ENCODE data around the gene TPRG1L.

TPRG1L gene

DNA sequence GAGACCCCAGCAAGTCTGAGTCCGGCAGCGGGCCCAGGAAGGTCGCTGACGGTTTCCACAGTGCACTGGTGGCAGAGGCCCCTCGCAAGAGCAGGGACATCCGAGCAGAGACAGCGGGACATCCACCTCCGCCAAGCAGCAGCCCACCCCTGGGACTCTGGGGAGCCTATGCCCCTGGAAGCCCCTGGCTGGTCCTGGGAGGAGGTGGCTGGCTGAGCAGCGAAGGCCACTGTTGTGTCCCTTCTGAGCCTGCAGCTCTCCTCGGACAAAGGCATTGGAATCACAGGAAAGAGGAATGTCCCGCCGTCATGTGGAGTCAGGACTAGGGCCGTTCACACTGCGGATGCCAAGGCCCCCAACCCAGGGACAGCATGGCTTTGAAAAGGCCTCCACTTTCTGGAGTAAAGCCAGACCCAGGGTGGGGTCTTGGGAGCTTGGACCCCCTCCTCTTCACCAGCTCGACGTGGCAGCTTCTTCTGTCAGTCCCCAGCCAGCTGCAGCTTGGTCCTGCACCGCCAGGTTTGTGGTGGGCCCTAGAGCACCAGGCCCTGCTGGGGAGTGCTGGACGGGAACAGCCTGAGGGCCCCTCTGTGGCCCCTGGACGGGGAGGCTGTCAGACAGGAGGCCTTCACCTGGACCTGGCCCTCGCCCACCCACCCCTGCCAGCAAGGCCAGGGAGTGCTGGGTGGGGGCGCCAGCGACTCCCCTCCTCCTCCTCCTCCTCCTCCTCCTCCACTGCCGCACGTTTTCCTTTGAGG lies 14.9 kb upstream of the TPRG1L start:
- no peak overlapping the region for H2BK15ac ChIP-seq (ENCODE audit: low read depth, poor library complexity, severe bottlenecking)
- H3K4me3 ChIP-seq (ENCODE audit: insufficient read depth in 1 of 2, low read depth in 1 of 2, low read length in 2 of 2): no peak overlapping the region
- no peak overlapping the region for H2BK12ac ChIP-seq (ENCODE audit: low read length in 2 of 2)
- no peak overlapping the region for H4K91ac ChIP-seq (ENCODE audit: low read length)
- H3K9ac ChIP-seq (ENCODE audit: low read length): no peak overlapping the region
- no peaks in the 10 kb centered on the region for H3K9me3 ChIP-seq (ENCODE audit: control insufficient read depth, low read length)
- WGBS: 60% methylated on average over 24 of the region's 24 CpGs
- no peak overlapping the region for H3K18ac ChIP-seq (ENCODE audit: low read depth in 1 of 2, low read length in 2 of 2)
- H2BK120ac ChIP-seq (ENCODE audit: low read depth, low read length): no peak overlapping the region
- no peak overlapping the region for H3K14ac ChIP-seq (ENCODE audit: low read length in 2 of 2)
- no peaks in the 10 kb centered on the region for H3K79me1 ChIP-seq (replicated peaks; ENCODE audit: low read length, poor library complexity, severe bottlenecking)
- no peak overlapping the region for H2AK5ac ChIP-seq (ENCODE audit: low read length, severe bottlenecking)
- H3K23ac ChIP-seq (ENCODE audit: low read length in 2 of 2): no peak overlapping the region
- H2AFZ ChIP-seq (ENCODE audit: low read depth, low read length): no peak overlapping the region
- H3K27ac ChIP-seq (ENCODE audit: low read length, poor library complexity, severe bottlenecking): no peak overlapping the region
- peaks cover 68 to 85% of the 10 kb centered on the region in 2 experiments for H3K27me3 ChIP-seq (ENCODE audit: control insufficient read depth in 1 of 2, insufficient read depth in 1 of 2, low read length in 2 of 2)
- H4K8ac ChIP-seq (ENCODE audit: low read length): no peak overlapping the region
- H3K4ac ChIP-seq (ENCODE audit: low read depth in 1 of 2, low read length in 2 of 2): no peak overlapping the region
- peaks cover 25% of the 10 kb centered on the region for H3K4me1 ChIP-seq (ENCODE audit: control insufficient read depth, insufficient read depth, low read depth, low read length)
- H2BK5ac ChIP-seq (ENCODE audit: low read depth, low read length, poor library complexity, severe bottlenecking): no peak overlapping the region
- H3K36me3 ChIP-seq (ENCODE audit: control insufficient read depth in 1 of 2, insufficient read depth in 2 of 2, low read depth in 1 of 2, low read length in 2 of 2): no peaks in the 10 kb centered on the region
- no peak overlapping the region for H3K4me2 ChIP-seq (ENCODE audit: low read length, poor library complexity, severe bottlenecking)
- no peak for DNase-seq

DNA sequence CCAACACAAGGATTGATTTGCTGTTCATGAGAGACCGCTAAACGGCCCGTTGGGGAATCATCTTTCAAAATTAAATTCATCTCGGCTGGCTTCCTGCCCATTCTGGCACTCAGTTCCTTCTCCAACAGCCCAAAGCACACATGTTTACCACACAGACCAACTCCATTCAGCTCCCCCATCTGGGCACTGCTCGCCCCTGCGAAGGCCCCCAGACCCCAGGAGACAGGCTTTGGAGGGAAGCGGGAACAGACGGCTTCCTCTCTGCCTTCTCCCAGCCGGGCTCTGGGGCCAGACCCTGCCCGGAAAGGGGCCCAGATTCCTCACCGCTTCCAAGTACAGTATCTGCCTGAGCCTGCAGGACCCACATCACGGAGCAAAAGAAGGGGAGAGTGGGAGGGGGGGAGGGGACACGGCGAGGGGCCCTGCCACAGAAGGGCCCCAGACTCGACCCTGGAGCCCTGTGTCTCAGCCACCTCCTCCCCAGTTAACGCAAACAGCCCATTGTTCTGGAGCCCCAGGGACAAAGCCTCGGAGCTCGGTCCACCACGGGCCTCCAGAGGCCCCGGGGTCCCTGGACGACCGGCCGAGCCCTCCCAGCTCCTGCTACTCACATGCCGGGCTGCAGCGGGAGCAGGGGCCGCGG lies 14.2 kb upstream of the TPRG1L start:
- Histone ChIP-seq H3K79me1 (replicated peaks; ENCODE audit: low read length, poor library complexity, severe bottlenecking) (no peaks in the 10 kb centered on the region), H2BK12ac (ENCODE audit: low read length in 2 of 2) (no peak overlapping the region), H2BK15ac (ENCODE audit: low read depth, poor library complexity, severe bottlenecking) (no peak overlapping the region), H2BK5ac (ENCODE audit: low read depth, low read length, poor library complexity, severe bottlenecking) (no peak overlapping the region), H3K23ac (ENCODE audit: low read length in 2 of 2) (no peak overlapping the region), H3K4me2 (ENCODE audit: low read length, poor library complexity, severe bottlenecking) (peak overlapping the region; percentile 58), H2BK120ac (ENCODE audit: low read depth, low read length) (no peak overlapping the region), H3K18ac (ENCODE audit: low read depth in 1 of 2, low read length in 2 of 2) (no peak overlapping the region), H3K27ac (ENCODE audit: low read length, poor library complexity, severe bottlenecking) (no peak overlapping the region), H3K9me3 (ENCODE audit: control insufficient read depth, low read length) (no peaks in the 10 kb centered on the region), H3K9ac (ENCODE audit: low read length) (no peak overlapping the region), H3K14ac (ENCODE audit: low read length in 2 of 2) (no peak overlapping the region), H3K4me1 (ENCODE audit: control insufficient read depth, insufficient read depth, low read depth, low read length) (peaks cover 28% of the 10 kb centered on the region), H3K4me3 (ENCODE audit: insufficient read depth in 1 of 2, low read depth in 1 of 2, low read length in 2 of 2) (peak overlapping the region in 1 of 2 experiments; percentile 44), H4K8ac (ENCODE audit: low read length) (no peak overlapping the region), H3K4ac (ENCODE audit: low read depth in 1 of 2, low read length in 2 of 2) (no peak overlapping the region), H3K36me3 (ENCODE audit: control insufficient read depth in 1 of 2, insufficient read depth in 2 of 2, low read depth in 1 of 2, low read length in 2 of 2) (no peaks in the 10 kb centered on the region), H2AK5ac (ENCODE audit: low read length, severe bottlenecking) (no peak overlapping the region), H3K27me3 (ENCODE audit: control insufficient read depth in 1 of 2, insufficient read depth in 1 of 2, low read length in 2 of 2) (peaks cover 73 to 86% of the 10 kb centered on the region in 2 experiments), H2AFZ (ENCODE audit: low read depth, low read length) (no peak overlapping the region), H4K91ac (ENCODE audit: low read length) (no peak overlapping the region)
- WGBS: 14% methylated on average over 16 of the region's 27 CpGs
- no peak for DNase-seq

GRCh38 chr1:3611170-3612019 lies 13.4 kb upstream of the TPRG1L start, which contains the start of gene MEGF6:
MEGF6 (minus strand) TSS chr1:3611508; CDS start chr1:3611268, 240 bp downstream.
- Histone ChIP-seq H4K91ac (ENCODE audit: low read length) (no peak within 1 kb of the TSS), H3K27me3 (ENCODE audit: control insufficient read depth in 1 of 2, insufficient read depth in 1 of 2, low read length in 2 of 2) (peaks cover 74 to 91% of the 10 kb centered on the region in 2 experiments), H3K4me2 (ENCODE audit: low read length, poor library complexity, severe bottlenecking) (peak within 1 kb of the TSS; percentile 58), H3K18ac (ENCODE audit: low read depth in 1 of 2, low read length in 2 of 2) (peak within 1 kb of the TSS in 1 of 2 experiments; percentile 5), H3K9ac (ENCODE audit: low read length) (no peak within 1 kb of the TSS), H3K14ac (ENCODE audit: low read length in 2 of 2) (peak within 1 kb of the TSS in 1 of 2 experiments; percentile 44), H3K4ac (ENCODE audit: low read depth in 1 of 2, low read length in 2 of 2) (no peak within 1 kb of the TSS), H3K4me3 (ENCODE audit: insufficient read depth in 1 of 2, low read depth in 1 of 2, low read length in 2 of 2) (peak within 1 kb of the TSS in 1 of 2 experiments; percentile 44), H3K27ac (ENCODE audit: low read length, poor library complexity, severe bottlenecking) (no peak within 1 kb of the TSS), H3K36me3 (ENCODE audit: control insufficient read depth in 1 of 2, insufficient read depth in 2 of 2, low read depth in 1 of 2, low read length in 2 of 2) (no peaks in the 10 kb centered on the region), H3K79me1 (replicated peaks; ENCODE audit: low read length, poor library complexity, severe bottlenecking) (no peaks in the 10 kb centered on the region), H3K9me3 (ENCODE audit: control insufficient read depth, low read length) (no peaks in the 10 kb centered on the region), H2AK5ac (ENCODE audit: low read length, severe bottlenecking) (no peak within 1 kb of the TSS), H4K8ac (ENCODE audit: low read length) (no peak within 1 kb of the TSS), H2BK5ac (ENCODE audit: low read depth, low read length, poor library complexity, severe bottlenecking) (no peak within 1 kb of the TSS), H2BK15ac (ENCODE audit: low read depth, poor library complexity, severe bottlenecking) (no peak within 1 kb of the TSS), H3K4me1 (ENCODE audit: control insufficient read depth, insufficient read depth, low read depth, low read length) (peaks cover 28% of the 10 kb centered on the region), H2AFZ (ENCODE audit: low read depth, low read length) (peak within 1 kb of the TSS; percentile 51), H2BK12ac (ENCODE audit: low read length in 2 of 2) (no peak within 1 kb of the TSS), H2BK120ac (ENCODE audit: low read depth, low read length) (no peak within 1 kb of the TSS), H3K23ac (ENCODE audit: low read length in 2 of 2) (no peak within 1 kb of the TSS)
- 5% methylated on average over 53 of the region's 87 CpGs for WGBS
- DNase-seq: peak; percentile 34

Data from mesenchymal stem cell (in vitro differentiated cells and primary cell).